ENCODE data around the gene CCDC158.
"Not testable (repeated sequence)": the region's sequence is repeated elsewhere in the genome, so short reads cannot be mapped to it uniquely, and the experiment has no call there.

Gene CCDC158

GRCh38 chr4:76306882-76307659 is 113.9 kb downstream of the CCDC158 start:
- DNase-seq: no peak

GRCh38 chr4:76305971-76306881 is 114.7 kb downstream of the CCDC158 start, which contains the start of gene STBD1:
Gene STBD1, plus strand, starts transcription at chr4:76306733. Its CDS starts 37 bp downstream, at chr4:76306770.
- DNase-seq: no peak

- no peak for DNase-seq
These were observed 115.8 kb downstream of the CCDC158 start for GRCh38 chr4:76305033-76305687.

GRCh38 chr4:76302826-76303438 is 118.0 kb downstream of the CCDC158 start:
- no peak for DNase-seq

GRCh38 chr4:76301775-76302162 is 119.2 kb downstream of the CCDC158 start:
- DNase-seq: no peak

- no peak for DNase-seq
These were observed 119.7 kb downstream of the CCDC158 start for GRCh38 chr4:76301068-76301774.

GRCh38 chr4:76300012-76300411 is 120.9 kb downstream of the CCDC158 start:
- no peak for DNase-seq

GRCh38 chr4:76298227-76298626 is 122.7 kb downstream of the CCDC158 start:
- DNase-seq: no peak

GRCh38 chr4:76296286-76296820 is 124.6 kb downstream of the CCDC158 start:
- DNase-seq: no peak

- no peak for DNase-seq
These were observed 127.2 kb downstream of the CCDC158 start for GRCh38 chr4:76293772-76294171.

GRCh38 chr4:76292730-76293129 is 128.2 kb downstream of the CCDC158 start:
- no peak for DNase-seq

GRCh38 chr4:76287811-76288210 is 133.1 kb downstream of the CCDC158 start:
- DNase-seq: not testable (repeated sequence)

- DNase-seq: no peak
These were observed 137.0 kb downstream of the CCDC158 start for GRCh38 chr4:76283900-76284299.

GRCh38 chr4:76282941-76283689 is 137.8 kb downstream of the CCDC158 start:
- no peak for DNase-seq

GRCh38 chr4:76281594-76281993 is 139.3 kb downstream of the CCDC158 start:
- DNase-seq: not testable (repeated sequence)

GRCh38 chr4:76280488-76281441 is 140.2 kb downstream of the CCDC158 start:
- DNase-seq: no peak

- DNase-seq: no peak
These were observed 141.5 kb downstream of the CCDC158 start for GRCh38 chr4:76279462-76279861.

GRCh38 chr4:76278583-76278982 is 142.4 kb downstream of the CCDC158 start:
- no peak for DNase-seq

GRCh38 chr4:76277667-76278066 is 143.3 kb downstream of the CCDC158 start:
- no peak for DNase-seq

- no peak for DNase-seq
These were observed 144.1 kb downstream of the CCDC158 start for GRCh38 chr4:76276813-76277212.
